Spleen (tissue), 11 donors: ENCODE results near the gene OR11L1. TPM values are rescaled to one million over a fixed set of nuclear protein-coding genes. Genes with fewer than 3 reads are reported as not detected.

Experiments
- DNase-seq: peaks from one replicate; pipeline ENCODE4 v3.0.0-alpha.2; 2020
- H3K27ac ChIP-seq, 8 donors: fragments of 200-600 bp; sonication (generic) in 7 of 8; 1 replicate in 4 of 8; 2 replicates in 4 of 8; pipeline versions ENCODE4 v1.5.0 to v1.8.0; 2016 to 2021; ENCODE audit warnings: inconsistent platforms in 4 of 8, mild to moderate bottlenecking in 4 of 8, moderate library complexity in 1 of 8
- H3K27me3 ChIP-seq, 7 donors: fragments of 200-600 bp; sonication (generic) in 6 of 7; replicated peaks in 1 of 7; 1 replicate in 4 of 7; 2 replicates in 3 of 7; pipeline versions ENCODE4 v1.5.0 to v1.8.0; 2016 to 2021; ENCODE audit warnings: inconsistent platforms in 3 of 7, mild to moderate bottlenecking in 1 of 7
- H3K36me3 ChIP-seq, 6 donors: fragments of 200-600 bp; sonication (generic) in 5 of 6; 1 replicate in 4 of 6; 2 replicates in 2 of 6; pipeline versions ENCODE4 v1.5.0 to v1.8.0; 2016 to 2021; ENCODE audit warnings: inconsistent platforms in 2 of 6
- H3K4me1 ChIP-seq, 6 donors: fragments of 200-600 bp; sonication (generic) in 5 of 6; 1 replicate in 3 of 6; 2 replicates in 3 of 6; pipeline versions ENCODE4 v1.5.0 to v1.8.0; 2016 to 2021; ENCODE audit warnings: inconsistent platforms in 3 of 6
- H3K4me3 ChIP-seq, 8 donors: fragments of 200-600 bp; sonication (generic) in 7 of 8; 1 replicate in 4 of 8; 2 replicates in 4 of 8; pipeline versions ENCODE4 v1.5.0 to v1.8.0; 2016 to 2021; ENCODE audit warnings: inconsistent platforms in 4 of 8, mild to moderate bottlenecking in 4 of 8, moderate library complexity in 2 of 8
- H3K9me3 ChIP-seq, 8 donors: fragments of 200-600 bp; sonication (generic) in 7 of 8; 1 replicate in 4 of 8; 2 replicates in 4 of 8; pipeline versions ENCODE4 v1.5.0 to v1.8.0; 2016 to 2021; ENCODE audit warnings: inconsistent platforms in 4 of 8
- CTCF ChIP-seq, 11 experiments: fragments of 200-600 bp in 7 of 11; fragments of 450-650 bp in 4 of 11; sonication (generic) in 4 of 11; IDR thresholded peaks in 8 of 11; conservative IDR thresholded peaks in 3 of 11; 1 replicate in 7 of 11; 2 replicates in 4 of 11; pipeline versions ENCODE4 v1.4.0 to v1.8.0; 2016 to 2021; ENCODE audit warnings: antibody characterized with exemption in 11 of 11, inconsistent platforms in 4 of 11, mild to moderate bottlenecking in 1 of 11
- POLR2A ChIP-seq, 3 donors: fragments of 450-650 bp; IDR thresholded peaks; one replicate each; pipeline ENCODE4 v1.5.1; 2017; ENCODE audit warnings: antibody characterized with exemption in 3 of 3, mild to moderate bottlenecking in 1 of 3
- POLR2AphosphoS5 ChIP-seq, 3 donors: sonication (generic); formaldehyde crosslinking; IDR thresholded peaks; one replicate each; pipeline ENCODE4 v1.5.1; 2017; ENCODE audit warnings: antibody characterized with exemption in 3 of 3
- WGBS, 5 donors: extraction: QIAGEN DNeasy Blood & Tissue Kit in 3 of 5; methylation state at CpG; one replicate each; pipeline versions ENCODE4 v1.1.5 to v1.1.7; 2013 to 2018; 5-methylcytosine and 5-hydroxymethylcytosine counted together
- intact Hi-C: fragments of 100-400 bp; cut with DNase I; formaldehyde crosslinking; loops from one replicate; pipeline ENCODE4 v1.15.0; 2023; ENCODE audit warnings: low total_unique reads
- polyA plus RNA-seq, 3 donors: library from polyadenylated mRNA; stranded (reverse); fragments of 200-250 nt; gene quantifications; one replicate each; pipeline ENCODE4 v1.2.1, GENCODE V29; 2013
- total RNA-seq, 7 donors: library from RNA; depleted of rRNA in 3 of 7; stranded (reverse); fragments of >200 nt in 3 of 7; fragmentation: NEBNext Ultra II Directional in 4 of 7; extraction: Animal tissue kit (Norgen Biotek cat#: 25700) in 4 of 7; gene quantifications; one replicate each; pipeline versions ENCODE4 v1.1.0 to v1.2.1, GENCODE V29; 2016 to 2021
- donor health status: healthy with polysubstance abuse.
- donor health status: DM: no; HTN: no; CAD: no; lungs with moderate emphysema.
- donor health status: DM: no; HTN: no; CAD: no.
- donor health status: Bipolar disorder and iron deficiency.
- donor health status: healthy.
- donor health status: DM: no; HTN: no; CAD: no.
- donor health status: DM: yes; HTN: yes; CAD: no.

The OR11L1 gene
- total and polyA plus RNA-seq, 10 donors, result not detected

- H3K4me3 ChIP-seq, result no peak overlapping the region
- H3K4me1 ChIP-seq, result no peaks in the 10 kb centered on the region
- 46 to 93% (median 67%) methylated on average over 2 of the region's 2 CpGs for WGBS, 5 donors
- TF ChIP-seq POLR2AphosphoS5 (IDR thresholded peaks at IDR 0.05), result no peak
- TF ChIP-seq POLR2A (IDR thresholded peaks at IDR 0.05), result no peak
- TF ChIP-seq CTCF (IDR thresholded peaks at IDR 0.05 in 8 of 11, conservative IDR thresholded peaks at IDR 0.05 in 3 of 11), result no peak
- H3K27me3 ChIP-seq, result no peaks in the 10 kb centered on the region
- H3K27ac ChIP-seq, result no peak overlapping the region
- intact Hi-C loops, result no loop called here
- H3K36me3 ChIP-seq, result no peaks in the 10 kb centered on the region
- no peak for DNase-seq
- H3K9me3 ChIP-seq, result no peaks in the 10 kb centered on the region
These were observed 1.7 kb upstream of the OR11L1 start for GRCh38 chr1:247843411-247843810.

GRCh38 chr1:247840818-247841217 lies 878 bp downstream of the OR11L1 start:
- H3K4me3 ChIP-seq, result no peak overlapping the region
- no peaks in the 10 kb centered on the region for H3K4me1 ChIP-seq
- 58 to 84% (median 68%) methylated on average over 2 of the region's 2 CpGs for WGBS, 5 donors
- TF ChIP-seq POLR2AphosphoS5 (IDR thresholded peaks at IDR 0.05) (no peak), POLR2A (IDR thresholded peaks at IDR 0.05) (no peak), CTCF (IDR thresholded peaks at IDR 0.05 in 8 of 11, conservative IDR thresholded peaks at IDR 0.05 in 3 of 11) (no peak)
- DNase-seq, result no peak
- no peaks in the 10 kb centered on the region for H3K9me3 ChIP-seq
- intact Hi-C loops, result no loop called here
- H3K27me3 ChIP-seq, result no peaks in the 10 kb centered on the region
- H3K27ac ChIP-seq, result no peak overlapping the region
- no peaks in the 10 kb centered on the region for H3K36me3 ChIP-seq

- H3K9me3 ChIP-seq, result no peaks in the 10 kb centered on the region
- H3K27ac ChIP-seq, result no peak overlapping the region
- H3K36me3 ChIP-seq, result no peaks in the 10 kb centered on the region
- TF ChIP-seq POLR2AphosphoS5 (IDR thresholded peaks at IDR 0.05), result no peak
- no peak overlapping the region for H3K4me3 ChIP-seq
- no peaks in the 10 kb centered on the region for H3K27me3 ChIP-seq
- DNase-seq, result no peak
- H3K4me1 ChIP-seq, result no peaks in the 10 kb centered on the region
- intact Hi-C loops, result no loop called here
- 70 to 85% (median 75%) methylated on average over 6 of the region's 6 CpGs for WGBS, 5 donors
These were observed 8.1 kb downstream of the OR11L1 start for GRCh38 chr1:247833601-247834000.

GRCh38 chr1:247829656-247830055 lies 12.0 kb downstream of the OR11L1 start:
- Histone ChIP-seq H3K4me1 (no peaks in the 10 kb centered on the region), H3K36me3 (no peaks in the 10 kb centered on the region), H3K27me3 (no peaks in the 10 kb centered on the region), H3K9me3 (no peaks in the 10 kb centered on the region), H3K4me3 (no peak overlapping the region), H3K27ac (no peak overlapping the region)
- WGBS, 5 donors, result 0 to 78% (median 24%) methylated on average over 1 of the region's 1 CpG
- intact Hi-C loops, result no loop called here
- TF ChIP-seq POLR2AphosphoS5 (IDR thresholded peaks at IDR 0.05) (no peak), POLR2A (IDR thresholded peaks at IDR 0.05) (no peak), CTCF (IDR thresholded peaks at IDR 0.05 in 8 of 11, conservative IDR thresholded peaks at IDR 0.05 in 3 of 11) (no peak)
- DNase-seq, result no peak

- WGBS, 5 donors, result 80 to 95% (median 84%) methylated on average over 12 to 13 of the region's 13 CpGs
- no peak for DNase-seq
- H3K36me3 ChIP-seq, result no peaks in the 10 kb centered on the region
- H3K9me3 ChIP-seq, result no peaks in the 10 kb centered on the region
- intact Hi-C loops, result no loop called here
- H3K4me3 ChIP-seq, result no peak overlapping the region
- H3K27me3 ChIP-seq, result no peaks in the 10 kb centered on the region
- TF ChIP-seq CTCF (IDR thresholded peaks at IDR 0.05 in 8 of 11, conservative IDR thresholded peaks at IDR 0.05 in 3 of 11) (no peak), POLR2A (IDR thresholded peaks at IDR 0.05) (no peak), POLR2AphosphoS5 (IDR thresholded peaks at IDR 0.05) (no peak)
- H3K4me1 ChIP-seq, result no peaks in the 10 kb centered on the region
- no peak overlapping the region for H3K27ac ChIP-seq
These were observed 16.3 kb downstream of the OR11L1 start for GRCh38 chr1:247825362-247825761.
